ENCODE results near the gene AP1S2.

AP1S2 gene

DNA sequence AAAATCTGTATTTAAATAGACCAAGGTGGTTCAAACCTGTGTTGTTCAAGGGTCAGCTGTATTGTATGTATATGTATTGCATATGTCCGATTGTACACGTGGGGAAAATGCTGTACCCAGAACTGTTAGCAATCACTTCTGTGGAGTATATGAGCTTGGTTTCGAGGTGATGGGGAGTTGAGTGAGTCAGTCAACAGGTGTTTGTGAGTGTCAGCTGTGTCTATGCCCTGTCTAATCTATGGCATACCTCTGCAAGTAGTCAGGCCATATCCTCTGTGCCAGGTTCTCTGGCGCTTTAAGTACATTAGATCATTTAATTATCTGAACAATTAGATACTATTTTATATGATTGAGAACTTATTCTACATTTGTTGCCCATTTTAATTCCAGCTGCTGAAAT, 56.9 kb downstream of the AP1S2 start:
- no peak for DNase-seq (ENCODE audit: low spot score)
- TF ChIP-seq CTCF (IDR thresholded peaks at IDR 0.05; ENCODE audit: borderline replicate concordance, control extremely low read depth, extremely low read depth, insufficient read depth, missing control alignments), result no peak
- in situ Hi-C loops (cut with MboI; ENCODE audit: low sequenced_read_pairs, unreplicated experiment), result no loop called here

GRCh38 chrX:15790769-15791290, 63.8 kb downstream of the AP1S2 start:
- peak; percentile 35 for DNase-seq (ENCODE audit: low spot score)
- no peak for TF ChIP-seq CTCF (IDR thresholded peaks at IDR 0.05; ENCODE audit: borderline replicate concordance, control extremely low read depth, extremely low read depth, insufficient read depth, missing control alignments)
- in situ Hi-C loops (cut with MboI; ENCODE audit: low sequenced_read_pairs, unreplicated experiment), result no loop called here

- TF ChIP-seq CTCF (IDR thresholded peaks at IDR 0.05; ENCODE audit: borderline replicate concordance, control extremely low read depth, extremely low read depth, insufficient read depth, missing control alignments), result no peak
- in situ Hi-C loops (cut with MboI; ENCODE audit: low sequenced_read_pairs, unreplicated experiment), result no loop called here
- peak; percentile 90 for DNase-seq (ENCODE audit: low spot score)
Measured at GRCh38 chrX:15789979-15790768, 64.4 kb downstream of the AP1S2 start, which contains the start of gene ZRSR2. ZRSR2 (plus strand) TSS chrX:15790484; CDS start chrX:15790496, 12 bp downstream.

GRCh38 chrX:15786915-15787314, 67.7 kb downstream of the AP1S2 start:
- DNase-seq (ENCODE audit: low spot score), result no peak
- TF ChIP-seq CTCF (IDR thresholded peaks at IDR 0.05; ENCODE audit: borderline replicate concordance, control extremely low read depth, extremely low read depth, insufficient read depth, missing control alignments), result no peak

DNA sequence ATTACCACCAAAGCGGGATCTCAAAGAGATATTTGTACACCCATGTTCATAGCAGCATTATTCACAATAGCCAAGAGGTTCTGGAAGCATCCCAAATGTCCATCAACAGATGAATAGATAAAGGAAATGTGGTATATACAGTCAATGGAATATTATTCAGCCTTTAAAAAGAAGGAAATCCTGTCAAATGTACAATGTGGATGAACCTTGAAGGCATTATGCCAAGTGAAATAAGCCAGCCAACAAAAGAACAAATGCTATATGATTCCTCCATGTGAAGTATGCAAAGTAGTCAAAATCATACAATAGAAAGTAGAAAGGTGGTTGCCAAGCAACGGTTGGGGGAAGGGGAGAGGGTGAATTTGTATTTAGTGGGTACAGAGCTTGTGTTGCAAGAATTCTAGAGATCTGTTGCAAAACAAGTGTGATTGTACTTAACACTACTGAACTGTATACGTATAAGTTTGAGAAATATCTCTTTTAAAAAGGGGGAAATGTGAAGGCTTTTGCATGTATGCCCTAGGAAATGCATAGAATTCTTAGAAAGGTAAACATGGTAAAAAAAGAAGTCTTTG, 69.3 kb downstream of the AP1S2 start:
- DNase-seq (ENCODE audit: low spot score), result no peak
- in situ Hi-C loops (cut with MboI; ENCODE audit: low sequenced_read_pairs, unreplicated experiment), result no loop called here
- TF ChIP-seq CTCF (IDR thresholded peaks at IDR 0.05; ENCODE audit: borderline replicate concordance, control extremely low read depth, extremely low read depth, insufficient read depth, missing control alignments), result no peak

More at GRCh38 chrX:15786915-15787314, 67.7 kb downstream of the AP1S2 start:
- in situ Hi-C loops (cut with MboI; ENCODE audit: low sequenced_read_pairs, unreplicated experiment), result no loop called here

- no peak for TF ChIP-seq CTCF (IDR thresholded peaks at IDR 0.05; ENCODE audit: borderline replicate concordance, control extremely low read depth, extremely low read depth, insufficient read depth, missing control alignments)
- in situ Hi-C loops (cut with MboI; ENCODE audit: low sequenced_read_pairs, unreplicated experiment), result no loop called here
- peak; percentile 59 for DNase-seq (ENCODE audit: low spot score)
Measured at GRCh38 chrX:15781961-15782699, 72.5 kb downstream of the AP1S2 start.
